ENCODE data around the gene PDE10A.

GRCh38 chr6:165575158-165575549, 87.9 kb downstream of the PDE10A start:
- TF ChIP-seq, protein P1, sequence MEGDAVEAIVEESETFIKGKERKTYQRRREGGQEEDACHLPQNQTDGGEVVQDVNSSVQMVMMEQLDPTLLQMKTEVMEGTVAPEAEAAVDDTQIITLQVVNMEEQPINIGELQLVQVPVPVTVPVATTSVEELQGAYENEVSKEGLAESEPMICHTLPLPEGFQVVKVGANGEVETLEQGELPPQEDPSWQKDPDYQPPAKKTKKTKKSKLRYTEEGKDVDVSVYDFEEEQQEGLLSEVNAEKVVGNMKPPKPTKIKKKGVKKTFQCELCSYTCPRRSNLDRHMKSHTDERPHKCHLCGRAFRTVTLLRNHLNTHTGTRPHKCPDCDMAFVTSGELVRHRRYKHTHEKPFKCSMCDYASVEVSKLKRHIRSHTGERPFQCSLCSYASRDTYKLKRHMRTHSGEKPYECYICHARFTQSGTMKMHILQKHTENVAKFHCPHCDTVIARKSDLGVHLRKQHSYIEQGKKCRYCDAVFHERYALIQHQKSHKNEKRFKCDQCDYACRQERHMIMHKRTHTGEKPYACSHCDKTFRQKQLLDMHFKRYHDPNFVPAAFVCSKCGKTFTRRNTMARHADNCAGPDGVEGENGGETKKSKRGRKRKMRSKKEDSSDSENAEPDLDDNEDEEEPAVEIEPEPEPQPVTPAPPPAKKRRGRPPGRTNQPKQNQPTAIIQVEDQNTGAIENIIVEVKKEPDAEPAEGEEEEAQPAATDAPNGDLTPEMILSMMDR (IDR thresholded peaks at IDR 0.05) = no peak
- TF ChIP-seq POLR2A (IDR thresholded peaks at IDR 0.05) = no peak
